Activated T-helper 9 cell treated with anti-CD3 and anti-CD28 coated beads, Interleukin-2, amount 50 U/mL, for 16 hours (primary cell): Measurements from ENCODE around the gene FAM124B.

Experiments used
- DNase-seq: peaks from one replicate; pipeline ENCODE4 v3.0.0-alpha.2; 2020; ENCODE audit warnings: low read depth

The FAM124B gene

DNA sequence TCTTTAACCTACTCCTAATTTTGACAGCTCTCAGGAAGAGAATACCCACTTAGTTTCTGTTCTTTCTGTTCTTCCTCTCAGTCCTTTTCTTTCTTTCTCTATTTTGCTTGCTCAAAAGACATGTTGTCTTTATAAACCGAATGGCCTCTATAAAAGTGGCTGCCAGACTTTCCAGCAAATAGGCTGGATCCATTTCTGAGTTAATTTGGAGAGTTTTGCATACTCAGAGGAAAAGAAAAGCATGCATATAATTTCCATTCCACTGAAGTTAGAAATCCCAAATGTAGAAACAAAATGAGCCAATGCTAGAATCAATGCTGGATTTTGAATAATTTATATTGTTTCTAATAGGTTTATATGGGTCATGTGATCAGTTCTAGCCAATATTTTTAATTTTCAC is 65.9 kb downstream of the FAM124B start:
- no peak for DNase-seq

DNA sequence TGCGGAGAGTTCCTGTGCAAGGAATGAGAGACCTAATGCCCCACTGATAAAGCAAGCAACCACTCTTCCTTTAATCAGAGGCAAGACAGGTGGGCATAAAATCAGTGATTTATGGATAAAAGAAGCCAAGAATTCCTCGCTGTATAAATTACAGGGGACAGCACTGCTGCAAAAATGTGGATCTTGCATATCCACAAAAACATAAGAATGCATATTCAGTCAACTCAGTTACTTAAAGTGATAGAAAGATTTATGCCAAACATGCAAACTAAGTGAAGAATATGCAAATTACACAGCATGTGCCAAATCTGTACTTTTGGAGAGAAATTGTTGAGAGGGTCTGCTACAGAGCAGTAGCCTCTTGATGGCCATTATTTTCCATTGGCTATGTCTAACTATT is 67.2 kb downstream of the FAM124B start:
- no peak for DNase-seq

DNA sequence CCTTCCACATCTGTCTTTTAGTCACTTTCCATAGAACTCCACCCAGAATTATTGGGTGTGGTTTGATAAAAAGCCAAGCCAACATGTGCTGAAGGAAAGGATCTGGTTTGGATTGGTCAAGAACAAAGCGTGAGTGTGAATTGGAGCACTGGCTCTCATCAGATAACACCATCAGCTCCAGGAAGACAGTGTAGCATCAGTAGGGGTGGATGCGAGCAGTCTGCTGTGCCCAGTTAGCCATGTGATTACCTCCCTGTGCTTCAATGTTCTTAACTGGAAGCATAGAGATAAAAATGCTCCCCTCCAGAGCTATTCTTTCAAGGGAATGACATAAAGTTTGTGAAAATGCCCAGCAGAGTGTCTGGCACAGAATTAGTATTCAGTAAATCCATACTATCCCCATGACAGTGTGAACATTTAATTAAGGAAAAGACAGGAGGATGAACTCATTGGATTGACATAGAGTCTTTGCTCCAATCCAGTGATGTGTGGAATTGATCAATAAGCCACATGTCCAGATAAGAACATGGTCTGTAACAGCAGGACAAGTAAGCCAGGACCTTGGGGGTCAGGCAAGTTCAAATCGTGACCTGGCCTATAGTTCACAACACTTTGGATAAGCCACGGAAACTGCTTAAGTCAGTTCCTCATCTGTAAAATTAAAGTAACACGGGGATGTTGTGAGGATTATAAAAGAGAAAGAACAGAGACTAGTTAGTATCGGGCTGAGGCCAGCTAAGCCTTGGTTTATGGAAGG is 68.0 kb downstream of the FAM124B start:
- no peak for DNase-seq

DNA sequence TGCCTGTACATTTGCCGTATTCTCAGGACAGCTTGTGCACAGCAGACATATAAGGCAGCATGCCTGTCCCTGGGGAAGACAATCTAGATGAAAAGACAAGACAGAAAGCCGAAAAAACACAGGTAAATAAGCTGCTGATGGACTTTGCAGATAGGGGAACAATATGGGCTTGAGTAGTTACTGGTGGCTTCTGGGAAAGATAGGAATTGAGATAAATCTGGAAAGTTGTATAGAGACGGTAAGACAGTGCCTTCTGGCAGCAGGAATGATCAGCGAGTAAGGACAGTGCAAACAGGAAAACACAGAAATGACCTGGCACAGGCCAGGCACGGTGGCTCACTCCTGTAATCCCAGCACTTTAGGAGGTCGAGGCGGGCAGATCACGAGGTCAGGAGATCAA is 70.2 kb downstream of the FAM124B start:
- DNase-seq, result no peak

DNA sequence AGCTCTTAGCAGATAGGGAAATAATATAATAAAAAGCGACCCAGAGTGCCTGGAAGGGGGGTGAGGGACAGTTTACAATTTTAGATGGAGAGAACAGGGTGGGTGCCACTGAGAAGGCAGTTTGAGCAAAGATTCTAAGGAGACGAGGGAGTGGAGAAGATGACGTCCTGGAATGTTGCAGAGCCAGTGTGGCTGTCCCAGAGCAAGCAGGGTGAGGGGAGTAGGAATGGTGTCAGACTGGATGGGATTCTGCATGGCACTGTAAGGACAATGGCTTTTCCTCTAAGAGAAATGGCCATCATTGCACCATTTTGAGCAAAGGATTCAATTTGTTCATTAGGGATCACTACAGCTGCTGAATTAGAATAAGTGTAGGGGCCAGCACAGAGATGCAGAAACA is 73.1 kb downstream of the FAM124B start:
- no peak for DNase-seq
